IMR-90 (cell line): ENCODE data around the gene SLC35B2. TPM values are rescaled to one million over a fixed set of nuclear protein-coding genes. Genes with fewer than 3 reads are reported as not detected.

Experiments used
- ATAC-seq: fragments of 200-7000 bp; cut with Tn5 transposase; 2 replicates; pipeline ENCODE4 v1.9.1; 2020; ENCODE audit warnings: low read depth, mild to moderate bottlenecking, moderate library complexity
- BruUV-seq: library from RNA; stranded (reverse); fragments of 400-500 nt; replicated peaks from 2 replicates; lab custom pipeline; 2021; lab: Mats Ljungman, UMichigan
- CTCF ChIA-PET: fragments of 300-600 bp; formaldehyde crosslinking; extraction: SDS; loops from one replicate; lab custom pipeline; 2021; ENCODE audit warnings: antibody characterized with exemption; lab: Yijun Ruan, JAX
- POLR2A ChIA-PET: fragments of 300-600 bp; sonication (Branson Sonifier 250); formaldehyde crosslinking; loops from one replicate; lab custom pipeline; 2022; ENCODE audit warnings: antibody characterized with exemption; ENCODE audit not compliant: unreplicated experiment; lab: Charles Lee
- DNase-seq: peaks from one replicate; pipeline ENCODE4 v3.0.0; 2013
- H2AFZ ChIP-seq: replicated peaks from 2 replicates; pipeline ENCODE3; 2013; ENCODE audit warnings: low read length, mild to moderate bottlenecking; ENCODE audit not compliant: poor library complexity
- H2AK5ac ChIP-seq: 2 replicates; pipeline ENCODE4 v1.6.1; 2013; ENCODE audit warnings: low read depth, low read length, inconsistent platforms
- H2AK9ac ChIP-seq: replicated peaks from 2 replicates; pipeline ENCODE3; 2013; ENCODE audit warnings: mild to moderate bottlenecking, low read depth, low read length, moderate library complexity; ENCODE audit not compliant: poor library complexity
- H2BK120ac ChIP-seq: 2 replicates; pipeline ENCODE4 v1.6.1; 2013; ENCODE audit warnings: low read depth, low read length, inconsistent platforms
- H2BK15ac ChIP-seq: 3 replicates; pipeline ENCODE4 v1.6.1; 2013; ENCODE audit warnings: low read depth, low read length, inconsistent platforms
- H2BK20ac ChIP-seq: 2 replicates; pipeline ENCODE4 v1.6.1; 2013; ENCODE audit warnings: low read depth, mild to moderate bottlenecking, inconsistent platforms, low read length, moderate library complexity
- H2BK5ac ChIP-seq: 2 replicates; pipeline ENCODE4 v1.6.1; 2013; ENCODE audit warnings: mild to moderate bottlenecking, low read depth, low read length, inconsistent platforms; ENCODE audit not compliant: poor library complexity, severe bottlenecking
- H3K14ac ChIP-seq: replicated peaks from 2 replicates; pipeline ENCODE4 v1.6.1; 2013; ENCODE audit warnings: low read depth, low read length, inconsistent platforms
- H3K18ac ChIP-seq: 2 replicates; pipeline ENCODE4 v1.6.1; 2013; ENCODE audit warnings: low read depth, low read length, control low read depth
- H3K23ac ChIP-seq: 2 replicates; pipeline ENCODE4 v1.6.1; 2013; ENCODE audit warnings: low read depth, low read length, inconsistent platforms
- H3K27ac ChIP-seq: 2 replicates; pipeline ENCODE4 v1.5.1; 2013; ENCODE audit warnings: mild to moderate bottlenecking, control low read depth, low read length; ENCODE audit not compliant: insufficient read depth
- H3K27me3 ChIP-seq: 2 replicates; pipeline ENCODE4 v1.6.1; 2013; ENCODE audit warnings: low read length; ENCODE audit not compliant: control insufficient read depth, insufficient read depth
- H3K36me3 ChIP-seq: 2 replicates; pipeline ENCODE4 v1.6.1; 2013; ENCODE audit warnings: low read length, mixed read lengths; ENCODE audit not compliant: control insufficient read depth, insufficient read depth
- H3K4ac ChIP-seq: 2 replicates; pipeline ENCODE4 v1.6.1; 2013; ENCODE audit warnings: low read depth, low read length, inconsistent platforms
- H3K4me1 ChIP-seq: 2 replicates; pipeline ENCODE4 v1.6.1; 2013; ENCODE audit warnings: low read length, mixed read lengths; ENCODE audit not compliant: control insufficient read depth, insufficient read depth
- H3K4me2 ChIP-seq: 2 replicates; pipeline ENCODE4 v1.6.1; 2013; ENCODE audit warnings: low read depth, mild to moderate bottlenecking, control low read depth, low read length, moderate library complexity
- H3K4me3 ChIP-seq: 2 replicates; pipeline ENCODE4 v1.5.1; 2013; ENCODE audit warnings: low read depth, mild to moderate bottlenecking, control low read depth, low read length, moderate library complexity; ENCODE audit not compliant: insufficient read depth
- H3K56ac ChIP-seq: 2 replicates; pipeline ENCODE4 v1.6.1; 2013; ENCODE audit warnings: low read length, inconsistent platforms; ENCODE audit not compliant: insufficient read depth; ENCODE audit errors: extremely low read depth
- H3K79me1 ChIP-seq, 2 experiments: 2 replicates each; pipeline ENCODE4 v1.6.1; 2013; ENCODE audit warnings: low read length in 2 of 2, inconsistent platforms in 1 of 2, low read depth in 1 of 2
- H3K9ac ChIP-seq: 2 replicates; pipeline ENCODE4 v1.6.1; 2013; ENCODE audit warnings: low read depth, low read length, control low read depth
- H3K9me1 ChIP-seq: 2 replicates; pipeline ENCODE4 v1.6.1; 2013; ENCODE audit warnings: low read length, inconsistent platforms; ENCODE audit not compliant: insufficient read depth
- H3K9me3 ChIP-seq: 2 replicates; pipeline ENCODE4 v1.6.1; 2013; ENCODE audit warnings: low read length; ENCODE audit not compliant: control insufficient read depth, insufficient read depth
- H4K20me1 ChIP-seq: 2 replicates; pipeline ENCODE4 v1.6.1; 2013; ENCODE audit warnings: low read length, inconsistent platforms; ENCODE audit not compliant: insufficient read depth
- H4K5ac ChIP-seq: 2 replicates; pipeline ENCODE4 v1.6.1; 2013; ENCODE audit warnings: mild to moderate bottlenecking, low read depth, low read length, control low read depth
- H4K8ac ChIP-seq, 2 experiments: 2 replicates each; pipeline ENCODE4 v1.6.1; 2013; ENCODE audit warnings: low read depth in 2 of 2, low read length in 2 of 2, control low read depth in 1 of 2, inconsistent platforms in 1 of 2
- H4K91ac ChIP-seq: 2 replicates; pipeline ENCODE4 v1.6.1; 2013; ENCODE audit warnings: low read depth, low read length, inconsistent platforms; ENCODE audit not compliant: insufficient read depth
- FOS ChIP-seq: fragments of 150-350 bp; IDR thresholded peaks from 2 replicates; pipeline ENCODE4 v1.6.1; 2016; ENCODE audit warnings: low read depth, low read length
- MAFK ChIP-seq: IDR thresholded peaks from 2 replicates; pipeline ENCODE4 v1.6.1; 2012; ENCODE audit warnings: low read depth, low read length, improper control_type of control experiment
- MAZ ChIP-seq: IDR thresholded peaks from 2 replicates; pipeline ENCODE4 v1.6.1; 2012; ENCODE audit warnings: low read depth, mild to moderate bottlenecking, low read length, improper control_type of control experiment, moderate library complexity, borderline replicate concordance
- NFE2L2 ChIP-seq: fragments of 150-350 bp; IDR thresholded peaks from 2 replicates; pipeline ENCODE4 v1.6.1; 2016; ENCODE audit warnings: low read depth, mild to moderate bottlenecking, low read length
- WGBS, 2 experiments: methylation state at CpG; one replicate each; pipeline versions ENCODE4 v1.1.5 to v1.1.7; 2013; ENCODE audit warnings: missing lambda C conversion rate in 2 of 2; ENCODE audit not compliant: insufficient read length in 1 of 2; ENCODE audit errors: extremely low coverage in 2 of 2; 5-methylcytosine and 5-hydroxymethylcytosine counted together
- dilution Hi-C: fragments of 300-500 bp; cut with HindIII; formaldehyde crosslinking; loops from one replicate; pipeline ENCODE4 v1.14.3; 2018; ENCODE audit warnings: low sequenced_read_pairs; ENCODE audit not compliant: unreplicated experiment
- in situ Hi-C: fragments of 300-500 bp; cut with MboI; formaldehyde crosslinking; loops from 3 replicates; pipeline ENCODE4 v1.14.3; 2019; ENCODE audit warnings: low sequenced_read_pairs, inconsistent platforms, mixed read lengths
- intact Hi-C: fragments of 100-400 bp; cut with micrococcal nuclease; formaldehyde crosslinking; loops from 2 replicates; pipeline ENCODE4 v1.10.0; 2022
- polyA plus RNA-seq, 3 experiments: library from polyadenylated mRNA; depleted of rRNA; stranded (reverse); fragments of >200 nt; gene quantifications; 2 replicates each; pipeline ENCODE4 v1.2.3, GENCODE V29; 2012; ENCODE audit warnings: low replicate concordance in 1 of 3
- total RNA-seq: library from RNA; depleted of rRNA; stranded (reverse); fragments of >200 nt; gene quantifications from 2 replicates; pipeline ENCODE4 v1.2.3, GENCODE V29; 2012

SLC35B2 gene
- total and polyA plus RNA-seq, 2 of the 4 experiments (the other 2 are of a cell fraction) = 51.4 to 89.9 TPM

GRCh38 chr6:44211284-44211683, 46.0 kb downstream of the SLC35B2 start:
- H2BK20ac ChIP-seq = no peak overlapping the region
- H2AK5ac ChIP-seq = no peak overlapping the region
- no peak overlapping the region for H3K14ac ChIP-seq
- TF ChIP-seq NFE2L2 = no peak
- no peak for TF ChIP-seq FOS
- no peak for TF ChIP-seq MAZ
- no peak for TF ChIP-seq MAFK
- H3K27me3 ChIP-seq = peaks cover 24% of the 10 kb centered on the region
- H3K9ac ChIP-seq = no peak overlapping the region
- ChIA-PET CTCF (no interaction called here), POLR2A (no interaction called here)
- dilution Hi-C loops = no loop called here
- H3K56ac ChIP-seq = no peak overlapping the region
- H3K4ac ChIP-seq = no peak overlapping the region
- H3K9me3 ChIP-seq = no peaks in the 10 kb centered on the region
- H4K5ac ChIP-seq = no peak overlapping the region
- H3K4me3 ChIP-seq = no peak overlapping the region
- WGBS, 2 experiments = 100% methylated on average over 1 of the region's 3 CpGs; no CpG with 5 or more reads in 1 of the 2 experiments
- no peaks in the 10 kb centered on the region for H3K79me1 ChIP-seq
- ATAC-seq (no peak), DNase-seq (no peak)
- in situ Hi-C loops = no loop called here
- no peaks in the 10 kb centered on the region for H3K36me3 ChIP-seq
- no peak overlapping the region for H2BK15ac ChIP-seq
- H3K18ac ChIP-seq = no peak overlapping the region
- no peak overlapping the region for H2AK9ac ChIP-seq
- H3K23ac ChIP-seq = no peak overlapping the region
- H2AFZ ChIP-seq = no peak overlapping the region
- H2BK120ac ChIP-seq = no peak overlapping the region
- BruUV-seq = no TSS peak
- no peaks in the 10 kb centered on the region for H3K4me1 ChIP-seq
- no peak overlapping the region for H4K91ac ChIP-seq
- H4K20me1 ChIP-seq = no peaks in the 10 kb centered on the region
- no peak overlapping the region for H4K8ac ChIP-seq
- no peak overlapping the region for H2BK5ac ChIP-seq
- no peak overlapping the region for H3K4me2 ChIP-seq
- no peak overlapping the region for H3K27ac ChIP-seq
- intact Hi-C loops = no loop called here
- no peaks in the 10 kb centered on the region for H3K9me1 ChIP-seq
